HL-60/S4 treated with retinoic acid at 250 ng/mL for 4 days and 3 days (cell line): ENCODE results near the gene NT5DC1.

Experiments used
- in situ Hi-C: fragments of 300-500 bp; cut with MboI; formaldehyde crosslinking; loops from 2 replicates; pipeline ENCODE4 v1.7.0; 2022; ENCODE audit warnings: low sequenced_read_pairs

The NT5DC1 gene

GRCh38 chr6:116267836-116268588 lies 167.4 kb downstream of the NT5DC1 start:
- in situ Hi-C loops = no loop called here

- in situ Hi-C loops = no loop called here
These were observed 168.1 kb downstream of the NT5DC1 start for GRCh38 chr6:116268589-116269293.

DNA sequence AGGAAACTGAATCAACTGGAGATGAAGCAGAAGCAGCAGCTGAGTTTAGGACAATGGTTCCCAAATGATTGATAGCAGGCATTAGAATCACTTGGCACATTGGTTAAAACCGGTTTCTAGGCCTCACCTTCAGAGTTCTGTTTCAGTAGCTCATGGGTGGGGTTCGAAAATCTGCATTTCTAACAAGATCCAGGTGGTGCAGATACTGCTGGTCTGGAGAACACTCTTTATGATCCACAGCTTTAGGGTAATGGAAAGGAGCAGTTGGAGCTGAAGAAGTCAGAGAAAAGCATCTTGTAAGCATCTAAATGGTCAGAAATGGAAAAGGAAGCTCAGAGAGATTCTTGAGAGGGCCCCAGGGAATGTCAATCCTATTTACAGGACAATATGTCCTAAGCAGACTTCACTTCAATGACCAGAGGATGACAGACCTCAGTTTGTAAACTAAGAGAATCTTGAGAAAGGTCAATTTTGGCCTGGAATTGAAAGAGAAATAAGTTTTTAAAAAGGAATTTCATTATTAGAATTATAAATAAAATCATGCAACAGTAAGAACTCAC lies 170.6 kb downstream of the NT5DC1 start:
- in situ Hi-C loops = no loop called here

DNA sequence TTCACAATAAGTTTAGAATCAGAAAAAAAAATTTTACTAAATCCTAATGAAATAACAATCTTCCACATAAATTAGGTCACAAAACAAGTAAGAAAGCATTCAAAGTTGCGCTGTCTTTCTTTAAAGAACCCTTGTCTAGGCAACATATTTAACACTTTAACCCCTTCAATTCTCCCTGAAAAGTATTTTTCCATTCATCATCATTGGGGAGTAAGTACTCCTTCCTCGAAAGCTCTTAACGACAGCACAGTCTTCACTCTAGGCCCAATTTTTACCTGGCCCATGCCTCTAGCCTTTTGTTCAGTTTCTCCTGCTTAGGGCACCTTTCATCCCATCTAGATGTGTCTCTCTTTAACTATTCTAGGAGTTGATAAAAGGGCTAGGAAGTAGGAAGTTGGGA lies 176.5 kb downstream of the NT5DC1 start:
- in situ Hi-C loops = loop anchor here (25.0 kb wide), 1 partner anchor 260 kb away; the partner anchor contains the start of gene TRAPPC3L

GRCh38 chr6:116278481-116278829 lies 177.8 kb downstream of the NT5DC1 start:
- in situ Hi-C loops = loop anchor here (25.0 kb wide), 1 partner anchor 259 kb away; the partner anchor contains the start of gene TRAPPC3L

DNA sequence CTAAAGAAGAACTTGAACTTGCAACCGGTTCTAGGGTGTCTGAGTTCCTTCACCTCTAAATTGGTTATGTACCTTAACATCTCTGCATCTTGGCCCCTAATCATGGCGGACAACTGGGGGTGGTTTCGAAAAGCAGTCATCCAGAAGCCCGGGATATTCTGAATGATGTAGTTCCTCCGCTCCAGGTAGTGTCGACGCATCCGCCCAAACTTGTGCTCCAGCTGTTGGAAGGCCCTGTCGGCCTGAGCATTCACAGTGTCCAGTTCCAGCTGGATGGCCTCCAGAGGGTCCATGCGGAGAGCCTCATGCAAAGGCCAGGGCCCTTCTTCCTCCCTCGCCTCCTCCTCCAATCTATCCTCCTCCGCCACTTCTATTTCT lies 178.2 kb downstream of the NT5DC1 start:
- in situ Hi-C loops = loop anchor here (25.0 kb wide), 1 partner anchor 258 kb away; the partner anchor contains the start of gene TRAPPC3L

DNA sequence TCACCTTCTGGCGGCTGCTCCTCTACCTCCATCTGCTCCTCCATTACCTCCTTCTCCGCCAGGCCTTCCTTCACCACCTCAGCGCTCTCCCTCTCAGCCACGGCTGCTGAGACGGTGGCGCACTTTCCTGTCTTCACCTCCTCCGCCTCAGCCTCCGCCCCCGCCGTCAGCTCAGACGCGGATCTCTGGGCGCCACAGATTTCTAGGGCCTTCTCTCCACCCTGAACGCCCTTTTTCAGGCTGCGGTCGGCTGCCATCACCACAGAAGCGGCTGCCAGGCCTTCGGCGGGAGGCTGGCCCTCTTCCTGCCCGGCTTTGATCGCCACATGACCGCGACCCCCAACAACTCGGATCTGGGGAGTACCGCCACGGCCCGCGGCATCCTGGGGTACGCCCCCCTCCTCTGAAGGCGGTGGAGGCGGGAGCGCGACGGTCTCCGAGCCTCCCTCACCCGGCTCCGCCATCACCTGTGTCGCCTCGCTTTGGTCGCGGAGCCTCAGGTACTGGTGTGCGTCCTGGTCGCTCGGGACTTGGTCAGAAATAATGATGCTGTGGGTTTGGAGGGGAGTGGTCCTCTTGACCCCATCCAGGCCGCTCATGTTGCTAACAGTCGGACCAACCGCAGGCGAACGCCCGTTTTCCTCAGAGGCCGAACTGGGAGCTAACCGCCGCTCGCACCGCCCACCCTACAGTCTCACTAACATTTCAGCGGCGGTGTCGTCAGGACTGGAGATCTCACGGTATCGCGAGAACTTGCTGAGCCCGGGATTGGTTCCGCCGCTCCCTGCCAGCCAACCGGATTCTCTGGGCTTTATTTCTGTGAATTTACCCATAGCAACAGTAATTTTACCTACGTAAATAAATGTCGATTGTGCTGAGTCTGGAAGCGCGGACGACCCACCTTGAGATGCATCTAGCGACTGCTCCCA lies 178.8 kb downstream of the NT5DC1 start, which contains the start of gene TSPYL1:
Gene TSPYL1 (minus strand): TSS at position 699 of the 929 bp plus-strand sequence. CDS start 100 bp downstream, at position 599.
- in situ Hi-C loops = loop anchor here (25.0 kb wide), 1 partner anchor 258 kb away; the partner anchor contains the start of gene TRAPPC3L

- in situ Hi-C loops = loop anchor here (25.0 kb wide), 1 partner anchor 257 kb away; the partner anchor contains the start of gene TRAPPC3L
These were observed 179.7 kb downstream of the NT5DC1 start for GRCh38 chr6:116280161-116280932.

DNA sequence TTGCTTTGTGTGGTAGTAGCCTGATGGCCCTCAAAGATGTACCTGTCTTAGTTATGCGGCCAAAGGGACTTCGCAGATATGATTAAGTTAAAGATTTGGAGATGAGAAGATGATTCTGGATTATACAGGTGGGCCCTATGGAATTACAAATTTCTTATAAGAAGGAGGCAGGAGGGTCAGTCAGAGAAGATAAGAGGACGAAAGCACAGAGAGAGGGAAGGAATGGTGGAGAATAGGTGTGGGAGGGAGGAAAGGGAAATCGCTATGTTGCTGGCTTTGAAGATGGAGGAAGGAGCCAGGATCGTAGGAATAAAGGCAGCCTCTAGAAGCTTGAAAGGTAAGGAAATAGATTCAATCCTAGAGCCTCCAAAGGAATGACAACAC lies 180.3 kb downstream of the NT5DC1 start:
- in situ Hi-C loops = loop anchor here (25.0 kb wide), 1 partner anchor 256 kb away; the partner anchor contains the start of gene TRAPPC3L

DNA sequence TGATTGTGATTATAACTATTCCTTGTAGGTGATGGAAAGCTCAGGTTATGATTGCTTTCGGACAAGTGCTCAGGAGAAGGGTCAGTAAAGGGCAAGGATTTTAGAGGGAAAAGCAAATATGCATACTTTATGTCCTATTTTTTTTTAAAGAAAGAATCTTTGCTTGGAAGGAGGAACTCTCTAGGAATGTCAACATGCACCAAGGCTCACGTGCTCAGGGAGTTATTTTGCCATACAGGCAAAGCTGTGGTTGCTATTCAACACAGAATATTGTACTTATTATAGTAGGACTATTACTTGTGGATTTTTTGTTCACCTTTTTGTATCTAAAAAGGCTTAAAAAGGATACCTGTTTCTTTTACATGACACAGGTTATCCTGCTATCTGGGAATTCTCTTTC lies 182.0 kb downstream of the NT5DC1 start:
- in situ Hi-C loops = loop anchor here (25.0 kb wide), 1 partner anchor 255 kb away; the partner anchor contains the start of gene TRAPPC3L

GRCh38 chr6:116283191-116283590 lies 182.5 kb downstream of the NT5DC1 start:
- in situ Hi-C loops = loop anchor here (25.0 kb wide), 1 partner anchor 254 kb away; the partner anchor contains the start of gene TRAPPC3L

GRCh38 chr6:116284984-116285383 lies 184.3 kb downstream of the NT5DC1 start:
- in situ Hi-C loops = loop anchor here (25.0 kb wide), 1 partner anchor 252 kb away; the partner anchor contains the start of gene TRAPPC3L

DNA sequence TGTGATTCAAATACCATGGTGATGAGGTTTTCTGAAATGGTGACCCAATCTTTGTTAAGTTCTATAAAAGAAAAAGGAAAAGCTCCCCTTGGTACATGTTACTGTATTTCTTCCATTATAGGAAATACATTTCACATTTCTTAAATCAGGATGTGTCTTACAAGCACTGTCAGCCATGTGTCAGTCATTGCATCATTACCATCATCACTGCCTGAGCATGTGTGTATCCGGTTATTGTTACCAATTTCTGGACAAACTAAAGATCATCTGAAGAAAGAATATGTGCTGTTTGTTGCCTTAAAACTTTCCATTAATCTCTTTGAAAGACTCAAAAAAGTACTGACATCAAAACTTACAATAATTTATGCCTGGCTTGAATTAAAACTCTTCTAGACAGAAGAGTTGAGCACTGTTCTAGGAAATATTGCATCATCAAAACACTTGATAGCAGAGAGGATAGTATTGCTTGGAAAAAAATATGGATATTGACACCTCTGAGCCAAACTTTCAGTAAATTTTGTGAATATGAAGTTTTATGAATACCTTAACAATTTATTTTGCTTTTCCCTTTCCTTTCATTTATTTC lies 186.2 kb downstream of the NT5DC1 start:
- in situ Hi-C loops = loop anchor here (25.0 kb wide), 1 partner anchor 250 kb away; the partner anchor contains the start of gene TRAPPC3L

- in situ Hi-C loops = loop anchor here (25.0 kb wide), 1 partner anchor 250 kb away; the partner anchor contains the start of gene TRAPPC3L
These were observed 187.1 kb downstream of the NT5DC1 start for GRCh38 chr6:116287689-116288282.

- in situ Hi-C loops = loop anchor here (25.0 kb wide), 1 partner anchor 247 kb away; the partner anchor contains the start of gene TRAPPC3L
These were observed 189.2 kb downstream of the NT5DC1 start for GRCh38 chr6:116289876-116290275.

GRCh38 chr6:116290799-116291198 lies 190.1 kb downstream of the NT5DC1 start:
- in situ Hi-C loops = loop anchor here (25.0 kb wide), 1 partner anchor 247 kb away; the partner anchor contains the start of gene TRAPPC3L

DNA sequence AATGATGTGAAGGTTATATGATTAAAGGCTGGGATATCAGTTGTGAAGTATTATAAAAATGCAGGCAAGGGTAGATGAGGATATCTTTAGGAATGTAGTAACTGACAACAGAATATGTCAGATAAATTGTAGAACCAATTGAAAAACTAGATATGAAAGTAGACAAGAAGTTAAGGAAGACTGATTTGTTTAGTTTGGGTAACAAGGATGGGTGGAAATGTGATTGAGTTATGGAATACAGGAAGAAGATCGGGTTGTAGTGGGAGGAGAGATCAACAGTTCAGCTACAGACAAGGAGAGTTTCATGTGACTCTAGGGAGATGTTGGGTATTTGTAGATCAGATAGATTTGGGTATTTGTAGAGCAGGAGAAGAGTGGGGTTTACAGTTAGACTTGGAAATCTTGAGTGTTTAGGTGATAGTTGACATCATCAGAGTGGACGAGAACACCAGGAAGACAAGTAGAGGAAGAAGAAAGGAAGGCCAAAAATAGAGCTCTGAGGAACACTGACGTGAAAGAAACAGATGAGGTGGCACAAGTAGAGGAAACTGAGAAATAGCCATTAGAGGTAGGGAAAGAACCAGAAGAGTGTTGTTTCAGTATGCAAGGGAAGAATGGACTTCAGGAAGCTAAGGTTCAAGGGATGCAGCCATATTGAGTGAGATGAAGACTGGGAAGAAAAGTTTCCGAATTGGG lies 191.2 kb downstream of the NT5DC1 start:
- in situ Hi-C loops = loop anchor here (25.0 kb wide), 1 partner anchor 245 kb away; the partner anchor contains the start of gene TRAPPC3L
